ENCODE measurements around the gene XKR3. TPM values are rescaled to one million over a fixed set of nuclear protein-coding genes. Genes with fewer than 3 reads are reported as not detected.
"Not testable (repeated sequence)": the region's sequence is repeated elsewhere in the genome, so short reads cannot be mapped to it uniquely, and the experiment has no call there.

The XKR3 gene
- total RNA-seq, 1 experiment from 2014 or later: 2.8 TPM

GRCh38 chr22:16776080-16776479, 49.1 kb downstream of the XKR3 start:
- DNase-seq (ENCODE audit: low read depth, low spot score): no peak
- in situ Hi-C loops (cut with HindIII; ENCODE audit: low pct_unique_long_range_greater_than_20kb, low sequenced_read_pairs): no loop called here

GRCh38 chr22:16774911-16775500, 50.2 kb downstream of the XKR3 start:
- DNase-seq (ENCODE audit: low read depth, low spot score): no peak
- in situ Hi-C loops (cut with HindIII; ENCODE audit: low pct_unique_long_range_greater_than_20kb, low sequenced_read_pairs): no loop called here

GRCh38 chr22:16771569-16771968, 53.6 kb downstream of the XKR3 start:
- DNase-seq (ENCODE audit: low read depth, low spot score); in situ Hi-C loops (cut with HindIII; ENCODE audit: low pct_unique_long_range_greater_than_20kb, low sequenced_read_pairs): not testable (repeated sequence)

- DNase-seq (ENCODE audit: low read depth, low spot score); in situ Hi-C loops (cut with HindIII; ENCODE audit: low pct_unique_long_range_greater_than_20kb, low sequenced_read_pairs): not testable (repeated sequence)
Measured at GRCh38 chr22:16767927-16768326, 57.3 kb downstream of the XKR3 start.

- in situ Hi-C loops (cut with HindIII; ENCODE audit: low pct_unique_long_range_greater_than_20kb, low sequenced_read_pairs): not testable (repeated sequence)
Measured at GRCh38 chr22:16762224-16762623, 63.0 kb downstream of the XKR3 start.

GRCh38 chr22:16760416-16760815, 64.8 kb downstream of the XKR3 start:
- in situ Hi-C loops (cut with HindIII; ENCODE audit: low pct_unique_long_range_greater_than_20kb, low sequenced_read_pairs); DNase-seq (ENCODE audit: low read depth, low spot score): not testable (repeated sequence)

More at GRCh38 chr22:16762224-16762623, 63.0 kb downstream of the XKR3 start:
- DNase-seq (ENCODE audit: low read depth, low spot score): not testable (repeated sequence)

- in situ Hi-C loops (cut with HindIII; ENCODE audit: low pct_unique_long_range_greater_than_20kb, low sequenced_read_pairs); DNase-seq (ENCODE audit: low read depth, low spot score): not testable (repeated sequence)
Measured at GRCh38 chr22:16749282-16749681, 75.9 kb downstream of the XKR3 start.

GRCh38 chr22:16748160-16748929, 76.9 kb downstream of the XKR3 start:
- DNase-seq (ENCODE audit: low read depth, low spot score); in situ Hi-C loops (cut with HindIII; ENCODE audit: low pct_unique_long_range_greater_than_20kb, low sequenced_read_pairs): not testable (repeated sequence)

- peak; percentile 82 for DNase-seq (ENCODE audit: low read depth, low spot score)
- in situ Hi-C loops (cut with HindIII; ENCODE audit: low pct_unique_long_range_greater_than_20kb, low sequenced_read_pairs): not testable (repeated sequence)
Measured at GRCh38 chr22:16747266-16748159, 77.7 kb downstream of the XKR3 start.

- in situ Hi-C loops (cut with HindIII; ENCODE audit: low pct_unique_long_range_greater_than_20kb, low sequenced_read_pairs); DNase-seq (ENCODE audit: low read depth, low spot score): not testable (repeated sequence)
Measured at GRCh38 chr22:16734271-16734670, 90.9 kb downstream of the XKR3 start.

Small RNA genes lying within 50 kb of the gene (small RNA-seq; reads per million reads assigned to genes)
- 0 reads per million in 2 experiments for gene GPM6BP3

Other genes starting within 250 kb of the XKR3 start
- gene CCT8L2, start 232.6 kb downstream of the XKR3 start, total RNA-seq (2014; rRNA removed; shearing (Covaris generic)): not detected in 2 replicates
- gene GAB4, start 182.8 kb upstream of the XKR3 start, total RNA-seq (2014; rRNA removed; shearing (Covaris generic)): not detected in 2 replicates